Fibroblast of upper back skin (primary cell): ENCODE measurements around the gene SATB1.
A peak's percentile ranks its signal among the peaks of the same experiment; 100 is the strongest.
"Not testable (repeated sequence)": the region's sequence is repeated elsewhere in the genome, so short reads cannot be mapped to it uniquely, and the experiment has no call there.

Experiments
- DNase-seq: peaks from one replicate; pipeline ENCODE4 v3.0.0-alpha.2; 2013

The SATB1 gene

DNA sequence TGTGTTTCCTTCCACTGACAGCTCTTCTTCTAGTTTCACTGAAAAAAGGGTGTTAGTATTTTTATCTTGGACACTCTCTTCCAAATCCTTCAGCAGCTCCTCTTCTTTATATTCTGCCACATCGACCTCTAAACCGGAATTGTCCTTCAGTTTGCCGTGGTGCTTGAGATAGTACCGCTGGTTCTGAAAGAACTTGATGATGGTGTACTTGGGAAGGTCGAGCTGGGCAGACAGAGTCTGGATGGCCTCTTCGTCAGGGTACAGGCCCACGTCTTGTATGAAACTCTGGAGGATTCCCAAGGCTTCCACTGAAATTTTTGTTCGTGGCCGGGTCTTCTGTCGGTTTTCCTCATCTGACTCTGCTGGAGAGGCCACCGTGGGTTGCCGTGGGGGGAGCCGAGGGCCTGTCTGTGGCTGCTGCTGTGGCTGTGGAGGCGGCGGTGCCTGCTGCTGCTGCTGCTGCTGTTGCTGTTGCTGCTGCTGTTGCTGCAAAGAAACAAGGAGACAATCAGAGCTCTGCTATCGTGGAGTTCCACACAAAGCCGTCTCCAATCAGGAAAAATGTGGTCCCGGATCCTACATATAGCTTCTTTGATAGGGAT is 75.8 kb downstream of the SATB1 start:
- no peak for DNase-seq

- DNase-seq = no peak
These were observed 79.0 kb downstream of the SATB1 start for GRCh38 chr3:18346097-18346496.

DNA sequence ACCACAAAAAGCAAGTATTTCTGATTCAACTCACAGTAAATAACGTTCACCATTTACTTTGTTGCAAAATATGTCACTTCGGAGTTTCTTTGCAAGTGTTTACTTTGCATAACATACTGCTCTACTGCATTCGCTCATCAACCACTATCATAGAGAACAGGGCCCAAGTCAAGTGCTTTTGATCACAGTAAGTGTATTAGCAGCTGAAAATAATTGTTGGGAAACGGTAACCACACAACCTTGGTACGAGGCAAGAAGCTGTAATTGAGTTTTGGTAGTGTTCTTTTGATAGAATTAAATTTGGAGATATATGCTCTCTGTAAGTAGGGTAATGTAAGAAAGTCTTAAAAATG is 80.1 kb downstream of the SATB1 start:
- DNase-seq = no peak

GRCh38 chr3:18344306-18345014 is 80.7 kb downstream of the SATB1 start:
- peak; percentile 1 for DNase-seq

DNA sequence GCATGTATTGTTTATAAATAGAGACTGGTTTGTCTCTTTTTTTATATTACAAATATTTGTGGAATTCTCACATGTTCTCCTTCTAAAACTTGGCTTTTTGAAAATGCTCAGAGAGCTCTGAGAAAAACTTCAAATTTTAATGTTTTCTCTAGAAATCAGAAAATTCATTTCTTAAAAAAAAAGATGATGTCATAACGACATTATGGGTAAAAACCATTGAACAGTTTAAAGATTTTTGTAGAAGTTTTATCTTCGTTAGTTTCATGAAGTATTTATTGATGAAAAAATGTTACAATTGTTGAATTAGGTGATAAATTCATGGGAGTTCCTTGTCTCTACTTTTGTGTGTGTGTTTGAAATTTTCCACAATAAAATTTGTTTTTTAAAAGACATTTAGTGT is 81.3 kb downstream of the SATB1 start:
- no peak for DNase-seq

GRCh38 chr3:18338827-18339514 is 86.2 kb downstream of the SATB1 start:
- no peak for DNase-seq

DNA sequence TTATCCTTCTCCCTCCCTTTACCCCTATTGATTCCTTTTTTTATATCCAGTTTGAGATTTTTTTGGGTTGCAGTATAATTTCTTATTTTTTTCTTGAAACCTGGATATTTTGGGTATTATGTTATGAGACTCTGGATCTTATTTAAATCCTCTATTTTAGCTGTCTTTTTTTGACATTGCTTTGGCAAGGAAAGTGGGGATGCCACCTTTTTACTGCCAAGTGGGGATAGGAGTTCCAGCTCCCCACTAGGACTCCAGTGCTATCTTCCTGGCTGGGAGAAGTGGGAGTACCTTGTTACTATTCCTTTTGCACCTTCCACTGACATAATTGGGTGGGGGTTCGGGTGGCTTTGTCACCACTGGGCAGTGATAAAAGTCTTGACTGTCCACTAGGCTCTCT is 87.9 kb downstream of the SATB1 start:
- no peak for DNase-seq

DNA sequence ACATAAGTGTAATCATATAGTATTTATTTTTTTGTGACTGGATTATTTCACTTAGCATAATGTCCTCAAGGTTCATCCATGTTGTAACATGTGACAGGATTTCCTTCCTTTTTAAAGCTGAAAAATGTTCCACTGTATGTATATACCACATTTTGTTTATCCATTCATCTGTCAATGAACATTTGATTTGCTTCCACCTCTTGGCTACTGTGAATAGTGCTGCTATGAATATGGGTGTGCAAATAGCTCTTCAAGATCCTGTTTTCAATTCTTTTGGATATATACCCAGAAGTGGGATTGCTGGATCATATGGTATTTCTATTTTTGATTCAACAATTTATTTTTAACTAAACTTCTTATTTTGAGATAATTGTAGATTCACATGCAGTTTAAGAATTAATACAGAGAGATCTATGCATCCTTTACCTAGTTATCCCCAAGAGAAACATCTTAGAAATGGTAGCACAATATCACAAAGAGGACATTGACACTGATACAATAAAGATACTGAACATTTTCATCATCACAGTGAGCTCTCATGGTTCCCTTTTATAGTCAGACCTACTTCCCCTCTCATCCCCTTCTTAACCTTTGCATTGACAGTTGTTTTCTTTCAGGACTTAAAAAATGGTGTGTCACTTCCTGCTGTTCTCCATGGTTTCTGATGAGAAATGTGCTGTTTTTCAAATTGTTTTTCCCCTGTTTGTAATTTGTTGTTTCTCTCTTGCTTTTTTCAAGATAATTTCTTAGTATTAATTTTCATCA is 90.1 kb downstream of the SATB1 start:
- DNase-seq = no peak

GRCh38 chr3:18330772-18331441 is 94.2 kb downstream of the SATB1 start:
- DNase-seq = not testable (repeated sequence)

GRCh38 chr3:18308096-18308650 is 117.0 kb downstream of the SATB1 start:
- DNase-seq = no peak

DNA sequence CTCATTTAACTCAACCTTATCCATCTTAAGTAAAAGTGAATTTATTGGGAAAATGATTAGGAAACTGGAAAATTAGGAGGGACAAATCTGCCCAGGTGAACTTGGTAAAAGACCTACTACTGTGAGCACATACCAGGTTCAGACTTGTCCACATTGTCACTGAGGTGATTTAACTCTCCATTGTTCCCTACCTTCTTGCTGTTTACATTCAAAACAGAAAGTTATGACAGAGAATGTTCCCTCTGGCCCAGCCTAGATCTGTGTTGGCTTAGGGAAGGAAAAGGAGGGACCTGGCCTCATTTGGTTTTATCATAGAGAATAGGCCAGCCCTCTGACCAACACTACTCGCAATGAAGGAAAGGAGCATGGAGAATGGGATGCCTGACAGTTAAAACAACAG is 117.6 kb downstream of the SATB1 start:
- DNase-seq = no peak

DNA sequence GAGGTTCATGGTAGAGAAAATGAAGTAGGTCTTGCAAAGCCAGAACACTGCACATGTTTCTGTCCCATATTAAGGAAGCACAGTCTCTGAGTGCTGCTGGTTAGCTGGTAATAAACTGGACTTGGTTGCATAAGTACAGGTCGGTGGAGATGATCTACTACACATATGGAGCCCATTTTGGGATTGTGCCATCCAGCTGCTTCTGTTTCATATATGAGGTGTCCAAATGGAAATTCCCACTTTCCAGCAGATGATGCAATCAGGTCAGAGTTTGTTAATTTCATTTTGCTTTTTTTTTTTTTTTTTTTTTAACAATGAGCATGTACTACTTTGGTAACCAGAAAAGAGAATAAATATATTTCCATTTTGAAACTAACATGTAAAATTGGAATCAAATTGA is 122.6 kb downstream of the SATB1 start:
- peak; percentile 60 for DNase-seq

GRCh38 chr3:18301781-18302180 is 123.4 kb downstream of the SATB1 start:
- peak; percentile 25 for DNase-seq

DNA sequence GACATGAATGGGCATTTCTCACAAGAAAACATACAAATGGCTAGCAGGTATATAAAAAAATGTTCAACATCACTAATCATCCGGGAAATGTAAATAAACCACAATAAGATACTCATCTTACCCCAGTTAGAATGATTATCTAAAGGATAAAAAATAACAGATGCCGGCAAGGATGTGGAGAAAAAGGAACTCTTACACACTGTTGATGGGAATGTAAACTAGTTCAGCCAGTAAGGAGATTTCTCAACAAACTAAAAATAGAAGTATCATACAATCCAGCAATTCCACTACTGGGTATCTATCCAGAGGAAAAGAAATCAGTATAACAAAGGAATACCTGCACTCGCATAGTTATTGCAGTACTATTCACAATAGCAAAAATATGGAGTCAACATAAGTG is 124.2 kb downstream of the SATB1 start:
- DNase-seq = no peak

DNA sequence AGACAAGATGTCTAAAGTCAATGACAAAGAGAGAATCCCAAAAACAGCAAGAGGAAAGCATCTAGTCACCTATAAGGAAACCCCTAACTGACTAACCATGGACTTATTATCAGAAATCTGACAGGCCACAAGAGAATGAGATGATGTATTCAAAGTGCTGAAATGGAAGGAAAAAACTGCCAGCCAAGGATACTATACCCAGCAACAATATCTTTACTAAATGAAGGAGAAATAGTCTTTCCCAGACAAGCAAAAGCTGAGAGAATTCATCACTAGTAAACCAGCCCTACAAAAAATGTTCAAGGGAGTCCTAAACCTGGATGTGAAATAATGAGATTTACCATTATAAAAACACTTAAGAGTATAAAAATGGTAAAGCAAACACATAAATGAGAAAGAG is 128.0 kb downstream of the SATB1 start:
- DNase-seq = no peak
